Mucosa of stomach (tissue), 1 donor: Measurements from ENCODE around the gene FILIP1L.

ENCODE experiments used
- H3K27me3 ChIP-seq: one replicate; pipeline ENCODE4 v1.7.0; 2013; ENCODE audit warnings: mild to moderate bottlenecking, low read length; ENCODE audit not compliant: control insufficient read depth, insufficient read depth
- H3K36me3 ChIP-seq: one replicate; pipeline ENCODE4 v1.7.0; 2013; ENCODE audit warnings: low read length; ENCODE audit not compliant: control insufficient read depth, insufficient read depth
- H3K4me1 ChIP-seq: one replicate; pipeline ENCODE4 v1.7.0; 2013; ENCODE audit warnings: mild to moderate bottlenecking, low read length; ENCODE audit not compliant: control insufficient read depth, insufficient read depth
- H3K4me3 ChIP-seq: one replicate; pipeline ENCODE4 v1.7.0; 2013; ENCODE audit warnings: low read length
- H3K9ac ChIP-seq: one replicate; pipeline ENCODE4 v1.7.0; 2013; ENCODE audit warnings: mild to moderate bottlenecking, low read length, moderate library complexity
- H3K9me3 ChIP-seq: one replicate; pipeline ENCODE4 v1.7.0; 2013; ENCODE audit warnings: mild to moderate bottlenecking, low read length, moderate library complexity; ENCODE audit not compliant: control insufficient read depth
- donor health status: Pancreatic carcinoma.

The FILIP1L gene

DNA sequence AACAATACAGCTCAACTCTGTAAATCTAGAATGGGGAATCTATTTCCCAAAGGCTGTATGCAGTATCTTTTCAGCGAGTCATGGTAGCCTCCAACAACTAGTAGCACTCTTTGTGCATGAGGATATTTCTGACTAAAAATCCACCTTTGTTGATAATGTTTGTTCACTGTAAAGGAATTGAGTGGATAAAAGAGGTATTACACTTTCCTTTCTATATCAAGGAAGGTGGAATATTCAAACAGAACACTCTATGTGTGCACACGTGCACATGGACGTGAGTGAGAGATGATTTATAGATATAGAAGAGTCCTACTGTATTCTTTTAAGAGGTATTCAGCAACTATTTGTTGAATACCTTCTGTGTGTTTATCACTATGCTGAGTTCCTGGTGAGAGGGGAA is 228.4 kb downstream of the FILIP1L start:
- Histone ChIP-seq H3K4me3 (no peak overlapping the region), H3K36me3 (no peaks in the 10 kb centered on the region), H3K9ac (no peak overlapping the region), H3K27me3 (no peaks in the 10 kb centered on the region), H3K9me3 (no peaks in the 10 kb centered on the region), H3K4me1 (peaks cover 15% of the 10 kb centered on the region)

DNA sequence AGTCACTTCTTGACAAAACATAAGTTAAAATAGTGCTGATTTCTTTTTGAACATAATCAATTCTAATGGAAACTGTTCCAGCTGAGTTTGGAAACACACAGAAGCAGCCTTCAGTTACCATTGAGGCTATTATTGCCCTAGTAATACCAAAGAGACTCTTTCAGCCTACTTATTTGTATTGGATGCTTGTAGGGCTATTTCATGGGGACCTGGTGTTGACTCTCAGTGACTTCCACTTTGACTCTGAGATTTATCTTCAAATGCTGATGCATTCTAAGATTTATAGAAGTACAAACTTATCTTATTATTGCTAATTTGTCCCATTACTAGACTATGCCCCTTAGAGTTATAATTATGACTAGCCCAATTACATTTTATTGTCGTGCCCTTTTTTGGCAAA is 229.2 kb downstream of the FILIP1L start:
- H3K4me3 ChIP-seq = no peak overlapping the region
- H3K36me3 ChIP-seq = no peaks in the 10 kb centered on the region
- H3K4me1 ChIP-seq = peaks cover 15% of the 10 kb centered on the region

DNA sequence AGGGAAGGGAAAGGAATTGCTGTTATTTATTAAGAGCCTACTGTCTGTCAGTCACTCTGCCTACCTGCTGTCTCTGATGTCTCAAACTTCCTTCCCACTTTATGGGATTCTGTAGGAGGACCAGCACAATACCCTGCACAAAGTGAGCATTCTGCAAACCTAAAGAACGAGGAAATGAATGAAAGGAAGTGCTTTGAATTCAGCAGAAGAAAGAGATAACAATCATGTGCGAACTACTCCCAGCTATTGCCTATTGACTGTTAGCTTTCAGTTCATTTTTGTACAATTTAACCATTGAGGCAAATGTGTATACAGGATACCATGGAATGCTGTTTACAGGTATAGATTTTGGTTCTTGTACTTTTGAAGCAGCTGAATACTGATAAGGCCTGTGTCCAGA is 229.8 kb downstream of the FILIP1L start:
- Histone ChIP-seq H3K9me3 (no peaks in the 10 kb centered on the region), H3K36me3 (no peaks in the 10 kb centered on the region), H3K4me1 (peaks cover 15% of the 10 kb centered on the region), H3K4me3 (no peak overlapping the region), H3K27me3 (no peaks in the 10 kb centered on the region), H3K9ac (no peak overlapping the region)

More for the DNA sequence above, 229.2 kb downstream of the FILIP1L start:
- Histone ChIP-seq H3K27me3 (no peaks in the 10 kb centered on the region), H3K9ac (no peak overlapping the region), H3K9me3 (no peaks in the 10 kb centered on the region)

- Histone ChIP-seq H3K4me3 (no peak overlapping the region), H3K27me3 (no peaks in the 10 kb centered on the region), H3K36me3 (no peaks in the 10 kb centered on the region), H3K9me3 (no peaks in the 10 kb centered on the region), H3K4me1 (peaks cover 15% of the 10 kb centered on the region), H3K9ac (no peak overlapping the region)
These were observed 230.6 kb downstream of the FILIP1L start for GRCh38 chr3:99883693-99884092.

GRCh38 chr3:99883138-99883461 is 231.2 kb downstream of the FILIP1L start:
- Histone ChIP-seq H3K9ac (no peak overlapping the region), H3K27me3 (no peaks in the 10 kb centered on the region), H3K4me1 (peaks cover 15% of the 10 kb centered on the region), H3K4me3 (no peak overlapping the region), H3K9me3 (no peaks in the 10 kb centered on the region), H3K36me3 (no peaks in the 10 kb centered on the region)

DNA sequence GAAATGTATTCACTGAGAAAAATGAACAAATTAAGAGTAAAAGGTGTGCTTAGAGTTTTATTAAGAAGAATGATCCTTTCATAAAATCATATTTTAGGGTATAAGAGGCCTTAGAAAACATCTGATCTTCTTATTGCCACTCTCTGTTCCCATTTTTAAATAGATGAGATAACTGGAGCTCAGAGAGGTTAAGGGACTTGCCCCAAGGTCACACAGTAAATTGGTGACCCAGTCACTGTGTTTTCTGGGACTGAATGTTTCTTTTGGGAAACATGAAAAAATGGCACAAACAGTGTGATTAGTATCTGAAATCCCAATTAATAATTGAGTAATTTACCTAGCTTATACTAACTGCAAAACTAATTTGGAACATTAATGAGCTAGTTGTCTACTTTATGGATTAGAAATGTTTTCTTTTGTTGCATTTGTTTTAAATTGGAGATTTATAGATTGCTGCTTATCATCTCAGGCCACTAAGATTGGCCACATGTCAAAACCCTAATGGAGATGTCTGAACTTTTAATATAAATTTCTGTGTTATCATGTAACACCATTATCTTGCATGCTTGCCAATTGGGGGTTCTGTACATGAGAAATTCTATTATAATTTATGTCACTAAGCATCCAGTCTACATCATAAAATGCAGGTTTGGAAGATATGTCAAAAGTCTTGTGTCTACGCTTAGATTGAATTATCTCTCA is 231.7 kb downstream of the FILIP1L start:
- Histone ChIP-seq H3K4me1 (peaks cover 15% of the 10 kb centered on the region), H3K27me3 (no peaks in the 10 kb centered on the region)

GRCh38 chr3:99881121-99881524 is 233.2 kb downstream of the FILIP1L start:
- Histone ChIP-seq H3K36me3 (no peaks in the 10 kb centered on the region), H3K4me1 (peaks cover 15% of the 10 kb centered on the region), H3K27me3 (no peaks in the 10 kb centered on the region), H3K9ac (no peak overlapping the region), H3K4me3 (no peak overlapping the region), H3K9me3 (no peaks in the 10 kb centered on the region)

More for the DNA sequence above, 231.7 kb downstream of the FILIP1L start:
- no peak overlapping the region for H3K4me3 ChIP-seq
- H3K9me3 ChIP-seq = no peaks in the 10 kb centered on the region
- no peaks in the 10 kb centered on the region for H3K36me3 ChIP-seq
- no peak overlapping the region for H3K9ac ChIP-seq

DNA sequence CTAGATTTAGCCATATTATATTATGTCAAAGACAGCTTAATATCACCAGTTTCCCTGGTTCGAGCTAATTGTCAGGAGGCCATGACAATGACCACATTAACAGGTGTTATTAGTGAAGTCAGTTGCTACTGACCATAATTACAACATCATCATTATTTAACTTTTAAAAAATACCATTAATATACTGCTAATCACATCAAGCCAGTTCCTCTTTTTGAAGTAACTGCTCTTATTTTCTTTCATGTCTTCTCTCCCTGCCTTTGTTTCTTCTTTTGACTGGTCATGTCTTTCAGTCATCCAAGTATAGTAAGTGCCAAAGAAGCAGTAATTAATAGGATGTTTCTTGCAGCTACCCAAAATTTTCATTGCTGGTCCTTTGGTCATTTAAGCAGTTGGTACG is 235.0 kb downstream of the FILIP1L start:
- no peaks in the 10 kb centered on the region for H3K9me3 ChIP-seq
- H3K27me3 ChIP-seq = no peaks in the 10 kb centered on the region
- H3K9ac ChIP-seq = no peak overlapping the region
- no peak overlapping the region for H3K4me3 ChIP-seq
- H3K36me3 ChIP-seq = no peaks in the 10 kb centered on the region
- peaks cover 5% of the 10 kb centered on the region for H3K4me1 ChIP-seq

GRCh38 chr3:99878005-99878404 is 236.3 kb downstream of the FILIP1L start:
- Histone ChIP-seq H3K36me3 (no peaks in the 10 kb centered on the region), H3K9ac (no peak overlapping the region), H3K27me3 (no peaks in the 10 kb centered on the region), H3K4me1 (peaks cover 4% of the 10 kb centered on the region), H3K9me3 (no peaks in the 10 kb centered on the region), H3K4me3 (no peak overlapping the region)

- peaks cover 12% of the 10 kb centered on the region for H3K4me1 ChIP-seq
- no peak overlapping the region for H3K4me3 ChIP-seq
- peak overlapping the region; percentile 97 for H3K9ac ChIP-seq
These were observed 237.2 kb downstream of the FILIP1L start for GRCh38 chr3:99877031-99877579.

GRCh38 chr3:99875929-99876841 is 238.1 kb downstream of the FILIP1L start:
- H3K27me3 ChIP-seq = no peaks in the 10 kb centered on the region
- H3K36me3 ChIP-seq = no peaks in the 10 kb centered on the region
- peak overlapping the region; percentile 97 for H3K9ac ChIP-seq
- H3K4me3 ChIP-seq = peak overlapping the region; percentile 87
- H3K4me1 ChIP-seq = peaks cover 22% of the 10 kb centered on the region
- no peaks in the 10 kb centered on the region for H3K9me3 ChIP-seq

More at GRCh38 chr3:99877031-99877579, 237.2 kb downstream of the FILIP1L start:
- Histone ChIP-seq H3K27me3 (no peaks in the 10 kb centered on the region), H3K36me3 (no peaks in the 10 kb centered on the region), H3K9me3 (no peaks in the 10 kb centered on the region)

- Histone ChIP-seq H3K4me3 (peak overlapping the region; percentile 87), H3K9ac (peak overlapping the region; percentile 97), H3K9me3 (no peaks in the 10 kb centered on the region), H3K27me3 (no peaks in the 10 kb centered on the region), H3K4me1 (peaks cover 28% of the 10 kb centered on the region), H3K36me3 (no peaks in the 10 kb centered on the region)
These were observed 238.7 kb downstream of the FILIP1L start for GRCh38 chr3:99875581-99875928.
